Measurements from ENCODE around the gene OR10H5.
A peak's percentile ranks its signal among the peaks of the same experiment; 100 is the strongest.
"Not testable (repeated sequence)": the region's sequence is repeated elsewhere in the genome, so short reads cannot be mapped to it uniquely, and the experiment has no call there.

The OR10H5 gene

GRCh38 chr19:15838351-15838750 lies 50.9 kb downstream of the OR10H5 start:
- Histone ChIP-seq H3K4me3 (ENCODE audit: severe bottlenecking) (no peak overlapping the region), H3K27me3 (ENCODE audit: insufficient read depth, poor library complexity, severe bottlenecking) (no peaks in the 10 kb centered on the region), H3K4me1 (ENCODE audit: insufficient read depth, poor library complexity, severe bottlenecking) (peaks cover 20% of the 10 kb centered on the region), H3K36me3 (ENCODE audit: low read depth) (peaks cover 20% of the 10 kb centered on the region), H3K27ac (ENCODE audit: poor library complexity, severe bottlenecking) (peak overlapping the region; percentile 99), H3K9me3 (ENCODE audit: severe bottlenecking) (no peaks in the 10 kb centered on the region)
- TF ChIP-seq CTCF (IDR thresholded peaks at IDR 0.05; ENCODE audit: poor library complexity, severe bottlenecking) = no peak
- ATAC-seq (ENCODE audit: low read depth) = no peak
- no peak for DNase-seq (ENCODE audit: low spot score)

- not testable (repeated sequence) for H3K9me3 ChIP-seq (ENCODE audit: severe bottlenecking); H3K27ac ChIP-seq (ENCODE audit: poor library complexity, severe bottlenecking); H3K4me3 ChIP-seq (ENCODE audit: severe bottlenecking); ATAC-seq (ENCODE audit: low read depth); DNase-seq (ENCODE audit: low spot score); H3K27me3 ChIP-seq (ENCODE audit: insufficient read depth, poor library complexity, severe bottlenecking)
- H3K4me1 ChIP-seq (ENCODE audit: insufficient read depth, poor library complexity, severe bottlenecking) = peaks cover 20% of the 10 kb centered on the region
- H3K36me3 ChIP-seq (ENCODE audit: low read depth) = peaks cover 11% of the 10 kb centered on the region
Observed at GRCh38 chr19:15839888-15840287, 52.4 kb downstream of the OR10H5 start.

GRCh38 chr19:15840833-15841232 lies 53.4 kb downstream of the OR10H5 start:
- no peaks in the 10 kb centered on the region for H3K27me3 ChIP-seq (ENCODE audit: insufficient read depth, poor library complexity, severe bottlenecking)
- peaks cover 10% of the 10 kb centered on the region for H3K4me1 ChIP-seq (ENCODE audit: insufficient read depth, poor library complexity, severe bottlenecking)
- H3K27ac ChIP-seq (ENCODE audit: poor library complexity, severe bottlenecking) = no peak overlapping the region
- no peaks in the 10 kb centered on the region for H3K9me3 ChIP-seq (ENCODE audit: severe bottlenecking)
- DNase-seq (ENCODE audit: low spot score) (no peak), ATAC-seq (ENCODE audit: low read depth) (no peak)
- no peak for TF ChIP-seq CTCF (IDR thresholded peaks at IDR 0.05; ENCODE audit: poor library complexity, severe bottlenecking)
- H3K4me3 ChIP-seq (ENCODE audit: severe bottlenecking) = no peak overlapping the region
- H3K36me3 ChIP-seq (ENCODE audit: low read depth) = peaks cover 2% of the 10 kb centered on the region

- no peaks in the 10 kb centered on the region for H3K36me3 ChIP-seq (ENCODE audit: low read depth)
- TF ChIP-seq CTCF (IDR thresholded peaks at IDR 0.05; ENCODE audit: poor library complexity, severe bottlenecking) = no peak
- ATAC-seq (ENCODE audit: low read depth) = no peak
- H3K4me3 ChIP-seq (ENCODE audit: severe bottlenecking) = no peak overlapping the region
- H3K9me3 ChIP-seq (ENCODE audit: severe bottlenecking) = no peaks in the 10 kb centered on the region
- H3K4me1 ChIP-seq (ENCODE audit: insufficient read depth, poor library complexity, severe bottlenecking) = peaks cover 6% of the 10 kb centered on the region
- H3K27me3 ChIP-seq (ENCODE audit: insufficient read depth, poor library complexity, severe bottlenecking) = no peaks in the 10 kb centered on the region
- no peak for DNase-seq (ENCODE audit: low spot score)
- H3K27ac ChIP-seq (ENCODE audit: poor library complexity, severe bottlenecking) = no peak overlapping the region
Observed at GRCh38 chr19:15841875-15842569, 54.6 kb downstream of the OR10H5 start.

- ATAC-seq (ENCODE audit: low read depth) (no peak), DNase-seq (ENCODE audit: low spot score) (no peak)
- Histone ChIP-seq H3K4me1 (ENCODE audit: insufficient read depth, poor library complexity, severe bottlenecking) (no peaks in the 10 kb centered on the region), H3K9me3 (ENCODE audit: severe bottlenecking) (no peaks in the 10 kb centered on the region), H3K36me3 (ENCODE audit: low read depth) (no peaks in the 10 kb centered on the region), H3K27me3 (ENCODE audit: insufficient read depth, poor library complexity, severe bottlenecking) (no peaks in the 10 kb centered on the region), H3K27ac (ENCODE audit: poor library complexity, severe bottlenecking) (no peak overlapping the region), H3K4me3 (ENCODE audit: severe bottlenecking) (no peak overlapping the region)
- TF ChIP-seq CTCF (IDR thresholded peaks at IDR 0.05; ENCODE audit: poor library complexity, severe bottlenecking) = no peak
Observed at GRCh38 chr19:15843203-15843893, 55.9 kb downstream of the OR10H5 start.

GRCh38 chr19:15843894-15844222 lies 56.4 kb downstream of the OR10H5 start:
- H3K27me3 ChIP-seq (ENCODE audit: insufficient read depth, poor library complexity, severe bottlenecking) = not testable (repeated sequence)

More at GRCh38 chr19:15843894-15844222, 56.4 kb downstream of the OR10H5 start:
- not testable (repeated sequence) for H3K9me3 ChIP-seq (ENCODE audit: severe bottlenecking); H3K4me3 ChIP-seq (ENCODE audit: severe bottlenecking); H3K27ac ChIP-seq (ENCODE audit: poor library complexity, severe bottlenecking); H3K36me3 ChIP-seq (ENCODE audit: low read depth); DNase-seq (ENCODE audit: low spot score); ATAC-seq (ENCODE audit: low read depth); H3K4me1 ChIP-seq (ENCODE audit: insufficient read depth, poor library complexity, severe bottlenecking)
